ENCODE data around the gene FLT1.
A peak's percentile ranks its signal among the peaks of the same experiment; 100 is the strongest.

DNA sequence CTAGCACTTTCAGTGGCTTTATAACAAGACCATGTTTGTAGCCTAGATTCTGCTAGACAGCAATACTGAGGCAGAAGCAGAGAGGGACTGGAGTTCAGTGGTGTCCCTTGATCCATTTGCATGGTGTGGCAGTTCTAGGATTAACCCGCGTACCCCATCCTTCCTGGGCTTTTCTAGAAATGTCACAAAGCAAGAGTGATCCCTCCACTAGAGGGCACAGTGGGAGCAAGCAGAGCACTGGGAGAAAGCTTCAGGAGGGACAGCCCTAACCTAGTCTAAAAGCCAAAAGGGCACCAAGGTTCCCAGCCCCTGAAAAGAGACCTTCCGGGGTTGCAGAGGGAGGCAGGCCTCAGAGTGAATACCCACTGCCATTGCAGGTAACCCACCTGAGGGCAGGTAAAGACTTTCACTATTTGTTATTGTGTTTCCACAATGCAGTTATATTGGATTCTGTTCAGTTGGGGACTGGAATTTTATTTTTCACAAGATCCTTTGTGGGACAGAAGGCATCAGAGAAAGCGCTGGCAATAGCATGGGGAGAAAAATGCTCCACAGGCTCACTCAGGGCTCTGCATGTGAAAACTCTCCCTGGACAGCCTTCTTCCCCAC lies 170.6 kb downstream of the FLT1 start:
- TF ChIP-seq, protein P1, sequence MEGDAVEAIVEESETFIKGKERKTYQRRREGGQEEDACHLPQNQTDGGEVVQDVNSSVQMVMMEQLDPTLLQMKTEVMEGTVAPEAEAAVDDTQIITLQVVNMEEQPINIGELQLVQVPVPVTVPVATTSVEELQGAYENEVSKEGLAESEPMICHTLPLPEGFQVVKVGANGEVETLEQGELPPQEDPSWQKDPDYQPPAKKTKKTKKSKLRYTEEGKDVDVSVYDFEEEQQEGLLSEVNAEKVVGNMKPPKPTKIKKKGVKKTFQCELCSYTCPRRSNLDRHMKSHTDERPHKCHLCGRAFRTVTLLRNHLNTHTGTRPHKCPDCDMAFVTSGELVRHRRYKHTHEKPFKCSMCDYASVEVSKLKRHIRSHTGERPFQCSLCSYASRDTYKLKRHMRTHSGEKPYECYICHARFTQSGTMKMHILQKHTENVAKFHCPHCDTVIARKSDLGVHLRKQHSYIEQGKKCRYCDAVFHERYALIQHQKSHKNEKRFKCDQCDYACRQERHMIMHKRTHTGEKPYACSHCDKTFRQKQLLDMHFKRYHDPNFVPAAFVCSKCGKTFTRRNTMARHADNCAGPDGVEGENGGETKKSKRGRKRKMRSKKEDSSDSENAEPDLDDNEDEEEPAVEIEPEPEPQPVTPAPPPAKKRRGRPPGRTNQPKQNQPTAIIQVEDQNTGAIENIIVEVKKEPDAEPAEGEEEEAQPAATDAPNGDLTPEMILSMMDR (conservative IDR thresholded peaks at IDR 0.05): peak; percentile 79
- no peak for TF ChIP-seq EZH2 (IDR thresholded peaks at IDR 0.05; ENCODE audit: low read depth)
